AG10803 (cell line): ENCODE results near the gene INIP.

Experiments used
- DNase-seq: peaks from one replicate; pipeline ENCODE4 v3.0.0; 2010; ENCODE audit warnings: low read depth
- H3K4me3 ChIP-seq: 2 replicates; pipeline ENCODE4 v1.5.1; 2011; ENCODE audit warnings: mild to moderate bottlenecking, low read length, control low read depth
- TF ChIP-seq, protein P1 (sequence below): conservative IDR thresholded peaks from 2 replicates; pipeline ENCODE4 v1.5.1; 2011; ENCODE audit warnings: mild to moderate bottlenecking, low read length, control low read depth, inconsistent platforms

The INIP gene

DNA sequence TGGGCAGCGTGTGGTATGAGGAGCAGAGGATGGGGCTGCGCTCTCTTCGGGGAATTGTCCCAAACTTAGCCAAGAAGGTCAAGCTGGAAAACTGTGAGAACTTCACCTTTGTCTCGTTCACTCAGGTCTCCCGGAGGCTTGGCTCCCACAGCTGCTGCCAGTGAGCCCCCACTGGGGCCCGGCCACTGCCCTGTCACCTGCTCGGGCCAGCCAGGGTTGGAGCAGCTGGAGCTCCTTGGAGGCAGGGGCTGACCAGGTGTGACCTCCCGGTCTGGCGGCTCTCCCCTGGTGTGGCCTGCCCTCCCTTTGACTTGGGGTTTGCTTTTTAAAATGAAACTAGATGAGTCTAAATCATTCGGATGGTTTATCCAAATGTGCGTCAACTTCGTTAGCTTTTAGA lies 58.0 kb downstream of the INIP start:
- H3K4me3 ChIP-seq, result no peak overlapping the region
- no peak for DNase-seq
- TF ChIP-seq, protein P1, sequence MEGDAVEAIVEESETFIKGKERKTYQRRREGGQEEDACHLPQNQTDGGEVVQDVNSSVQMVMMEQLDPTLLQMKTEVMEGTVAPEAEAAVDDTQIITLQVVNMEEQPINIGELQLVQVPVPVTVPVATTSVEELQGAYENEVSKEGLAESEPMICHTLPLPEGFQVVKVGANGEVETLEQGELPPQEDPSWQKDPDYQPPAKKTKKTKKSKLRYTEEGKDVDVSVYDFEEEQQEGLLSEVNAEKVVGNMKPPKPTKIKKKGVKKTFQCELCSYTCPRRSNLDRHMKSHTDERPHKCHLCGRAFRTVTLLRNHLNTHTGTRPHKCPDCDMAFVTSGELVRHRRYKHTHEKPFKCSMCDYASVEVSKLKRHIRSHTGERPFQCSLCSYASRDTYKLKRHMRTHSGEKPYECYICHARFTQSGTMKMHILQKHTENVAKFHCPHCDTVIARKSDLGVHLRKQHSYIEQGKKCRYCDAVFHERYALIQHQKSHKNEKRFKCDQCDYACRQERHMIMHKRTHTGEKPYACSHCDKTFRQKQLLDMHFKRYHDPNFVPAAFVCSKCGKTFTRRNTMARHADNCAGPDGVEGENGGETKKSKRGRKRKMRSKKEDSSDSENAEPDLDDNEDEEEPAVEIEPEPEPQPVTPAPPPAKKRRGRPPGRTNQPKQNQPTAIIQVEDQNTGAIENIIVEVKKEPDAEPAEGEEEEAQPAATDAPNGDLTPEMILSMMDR, result no peak

DNA sequence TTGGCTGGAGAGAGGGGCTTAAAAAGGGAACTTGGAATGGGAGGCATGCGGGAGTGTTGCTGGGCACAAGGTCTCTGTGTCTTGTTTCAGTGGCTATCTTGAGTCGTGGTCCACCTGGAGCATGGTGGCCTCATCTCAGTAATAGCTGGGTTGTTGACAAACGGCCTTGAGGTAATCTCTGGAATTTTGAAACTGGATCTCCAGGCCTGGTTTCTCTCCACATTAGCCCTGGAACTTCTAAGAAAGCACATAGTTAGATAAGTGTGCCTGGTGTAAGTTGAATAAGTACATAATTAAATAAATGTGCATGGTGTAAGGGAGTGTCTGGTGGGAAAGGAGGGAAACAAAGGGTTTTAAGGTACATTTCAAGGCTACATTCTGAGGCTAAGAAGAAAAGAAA lies 62.2 kb downstream of the INIP start:
- TF ChIP-seq, protein P1, result no peak
- H3K4me3 ChIP-seq, result no peak overlapping the region
- no peak for DNase-seq

DNA sequence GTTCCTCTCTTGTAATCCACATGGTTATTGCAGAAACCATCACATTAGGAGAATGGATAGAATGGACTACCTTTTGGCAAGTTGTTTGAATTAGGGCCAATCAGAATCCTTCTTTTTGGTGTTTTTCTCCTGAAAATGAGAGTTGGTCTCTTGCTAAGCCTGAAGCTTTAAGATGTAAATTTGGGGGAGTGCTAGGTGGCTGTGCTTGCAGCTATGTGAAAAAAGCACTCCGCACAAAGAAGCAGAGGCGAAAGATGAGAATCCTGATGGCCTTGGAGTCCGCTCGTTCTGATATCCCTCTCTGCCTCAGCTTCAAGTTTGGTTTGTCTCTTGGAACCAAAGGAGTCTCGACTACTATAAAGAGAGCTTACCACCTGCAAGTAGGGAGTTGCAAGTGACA lies 63.6 kb downstream of the INIP start:
- DNase-seq, result no peak
- H3K4me3 ChIP-seq, result no peak overlapping the region
- TF ChIP-seq, protein P1, result no peak

DNA sequence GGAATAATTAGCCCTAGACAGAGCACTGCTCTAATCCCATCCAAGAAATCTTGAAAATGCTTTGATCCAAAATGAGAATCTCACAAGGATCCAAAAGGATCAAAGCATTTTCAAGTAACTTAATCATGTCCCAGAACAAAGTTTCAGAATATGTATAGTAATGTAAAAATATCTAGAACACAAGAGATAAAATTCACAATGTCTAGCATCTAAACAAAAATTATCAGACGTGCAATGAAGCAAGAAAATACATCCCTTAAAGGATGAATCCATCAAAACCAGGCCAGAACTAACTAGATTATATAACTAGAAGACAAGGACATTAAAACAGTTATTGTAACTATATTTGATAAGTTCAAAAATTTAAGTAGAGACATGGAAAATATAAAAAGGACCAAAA lies 69.3 kb downstream of the INIP start:
- H3K4me3 ChIP-seq, result no peak overlapping the region
- no peak for DNase-seq
- TF ChIP-seq, protein P1, result no peak

DNA sequence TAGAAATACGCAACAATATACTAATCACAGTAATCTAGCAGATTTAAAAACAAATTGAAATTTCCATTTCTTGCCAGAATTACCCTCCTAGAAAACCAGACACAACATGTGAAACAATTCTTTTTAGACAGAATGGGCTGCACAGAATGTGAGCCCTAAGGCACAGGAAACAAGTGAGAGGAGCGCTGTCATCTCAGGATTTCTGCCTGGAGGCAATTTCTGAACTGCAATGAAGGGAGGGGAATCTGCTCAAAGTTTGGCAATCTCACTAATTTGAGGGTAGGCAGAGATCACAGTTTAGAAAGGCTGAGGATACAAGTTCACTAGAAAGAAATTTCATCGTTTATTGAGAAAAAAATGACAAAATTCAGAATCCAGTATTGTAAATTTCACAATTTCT lies 70.3 kb downstream of the INIP start:
- no peak for DNase-seq
- H3K4me3 ChIP-seq, result no peak overlapping the region
- TF ChIP-seq, protein P1, result no peak

DNA sequence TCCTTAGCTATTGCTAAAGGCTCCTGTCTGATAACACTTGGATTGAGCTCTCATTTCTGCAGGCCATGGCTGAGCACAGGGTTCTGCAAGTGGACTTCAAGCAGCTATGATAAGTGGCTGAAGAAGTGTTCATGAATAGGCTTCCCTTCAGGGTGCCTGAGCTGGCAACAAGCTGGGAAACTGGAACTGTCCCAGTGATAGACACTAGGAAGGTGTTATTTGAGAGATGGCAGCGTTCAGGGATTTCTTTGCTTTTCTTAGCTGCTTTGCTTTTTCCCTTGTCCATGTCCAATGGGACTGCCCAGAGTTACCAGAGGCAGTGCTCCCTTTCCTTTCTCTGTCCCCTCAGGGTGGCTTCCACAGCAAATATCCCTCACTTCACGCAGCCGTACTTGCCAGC lies 75.8 kb downstream of the INIP start:
- no peak for DNase-seq

DNA sequence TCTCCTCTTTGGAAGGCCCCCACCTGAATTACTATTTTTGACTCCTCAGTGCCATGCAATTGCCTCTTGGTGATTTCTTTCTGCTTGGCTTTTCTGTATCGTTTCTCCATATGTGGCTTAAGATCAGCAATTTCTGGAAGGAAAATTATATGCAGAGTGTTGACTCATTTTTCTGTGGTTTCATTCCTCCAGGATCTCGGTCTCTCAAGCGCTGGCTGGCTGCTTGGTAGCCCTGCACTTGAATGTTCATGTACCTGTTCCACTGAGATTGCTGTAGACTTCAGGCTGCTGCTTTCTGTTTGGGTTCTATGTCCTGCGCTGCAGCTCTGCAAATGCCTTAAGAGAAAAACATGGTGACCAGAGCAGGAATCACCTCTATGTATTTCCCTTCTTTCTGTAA lies 77.6 kb downstream of the INIP start:
- H3K4me3 ChIP-seq, result no peak overlapping the region
- TF ChIP-seq, protein P1, result no peak
- no peak for DNase-seq

More for the DNA sequence above, 75.8 kb downstream of the INIP start:
- no peak overlapping the region for H3K4me3 ChIP-seq
- TF ChIP-seq, protein P1, result no peak
